GM23338 (cell line): ENCODE results near the gene SCAPER.

Experiments used
- CTCF ChIP-seq, 2 experiments: fragments of 200-600 bp in 1 of 2; sonication (generic) in 1 of 2; conservative IDR thresholded peaks; 2 replicates each; pipeline versions ENCODE4 v1.5.1 to v1.6.1; 2016 to 2017; ENCODE audit warnings: antibody characterized with exemption in 2 of 2, low read depth in 2 of 2, mild to moderate bottlenecking in 2 of 2, moderate library complexity in 1 of 2
- POLR2AphosphoS5 ChIP-seq: IDR thresholded peaks from 2 replicates; pipeline ENCODE4 v1.6.1; 2016; ENCODE audit warnings: antibody characterized with exemption, low read depth

GRCh38 chr15:76753771-76754170 lies 151.4 kb downstream of the SCAPER start:
- no peak for TF ChIP-seq CTCF (conservative IDR thresholded peaks at IDR 0.05; ENCODE audit: low read depth in 2 of 2)
- no peak for TF ChIP-seq POLR2AphosphoS5
